DND-41 (cell line): Measurements from ENCODE around the gene WNT7B.

Experiments used
- EZH2 ChIP-seq: IDR thresholded peaks from 3 replicates; pipeline ENCODE4 v1.6.1; 2012; ENCODE audit warnings: borderline replicate concordance, low read depth, mild to moderate bottlenecking, moderate library complexity, low read length, inconsistent platforms; ENCODE audit not compliant: severe bottlenecking
- TF ChIP-seq, protein P1 (sequence below): IDR thresholded peaks from 2 replicates; pipeline ENCODE4 v1.5.1; 2012; ENCODE audit warnings: borderline replicate concordance, low read length, moderate library complexity, mild to moderate bottlenecking; ENCODE audit not compliant: poor library complexity, severe bottlenecking; ENCODE audit errors: extremely low read depth

DNA sequence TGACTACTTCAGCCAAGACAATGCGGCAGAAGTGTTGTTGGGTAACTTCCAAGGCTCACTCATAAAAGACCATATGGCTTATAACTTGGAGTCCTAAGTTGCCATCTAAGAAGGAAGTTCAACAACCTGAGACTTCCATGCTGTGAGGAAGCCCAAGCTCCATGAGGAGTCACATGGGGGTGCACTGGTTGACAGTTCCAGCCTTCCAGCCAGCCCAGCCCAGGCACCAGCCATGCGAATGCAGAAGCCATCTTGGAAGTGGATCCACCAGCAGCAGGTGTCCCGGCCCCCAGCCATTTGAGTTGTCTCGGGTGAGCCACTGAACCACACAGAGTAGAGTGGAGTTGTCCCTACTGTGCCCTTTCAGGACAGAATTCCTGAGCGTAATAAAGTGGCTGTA lies 32.8 kb upstream of the WNT7B start:
- TF ChIP-seq, protein P1, sequence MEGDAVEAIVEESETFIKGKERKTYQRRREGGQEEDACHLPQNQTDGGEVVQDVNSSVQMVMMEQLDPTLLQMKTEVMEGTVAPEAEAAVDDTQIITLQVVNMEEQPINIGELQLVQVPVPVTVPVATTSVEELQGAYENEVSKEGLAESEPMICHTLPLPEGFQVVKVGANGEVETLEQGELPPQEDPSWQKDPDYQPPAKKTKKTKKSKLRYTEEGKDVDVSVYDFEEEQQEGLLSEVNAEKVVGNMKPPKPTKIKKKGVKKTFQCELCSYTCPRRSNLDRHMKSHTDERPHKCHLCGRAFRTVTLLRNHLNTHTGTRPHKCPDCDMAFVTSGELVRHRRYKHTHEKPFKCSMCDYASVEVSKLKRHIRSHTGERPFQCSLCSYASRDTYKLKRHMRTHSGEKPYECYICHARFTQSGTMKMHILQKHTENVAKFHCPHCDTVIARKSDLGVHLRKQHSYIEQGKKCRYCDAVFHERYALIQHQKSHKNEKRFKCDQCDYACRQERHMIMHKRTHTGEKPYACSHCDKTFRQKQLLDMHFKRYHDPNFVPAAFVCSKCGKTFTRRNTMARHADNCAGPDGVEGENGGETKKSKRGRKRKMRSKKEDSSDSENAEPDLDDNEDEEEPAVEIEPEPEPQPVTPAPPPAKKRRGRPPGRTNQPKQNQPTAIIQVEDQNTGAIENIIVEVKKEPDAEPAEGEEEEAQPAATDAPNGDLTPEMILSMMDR: no peak
- no peak for TF ChIP-seq EZH2
